ENCODE data around the gene ATG101. TPM values are rescaled to one million over a fixed set of nuclear protein-coding genes. Genes with fewer than 3 reads are reported as not detected.

The ATG101 gene
- total and polyA plus RNA-seq, 2 donors (not counting 1 experiment from before 2014, with no cell fraction given): 19.4 to 50.3 TPM

GRCh38 chr12:52032446-52032803 lies 37.4 kb upstream of the ATG101 start:
- ATAC-seq (ENCODE audit: low read depth): peak; percentile 4
- Histone ChIP-seq H4K20me1 (ENCODE audit: control insufficient read depth, insufficient read depth, low read length, poor library complexity, severe bottlenecking) (no peaks in the 10 kb centered on the region), H3K9me3 (ENCODE audit: control extremely low read depth in 1 of 3, control insufficient read depth in 2 of 3, insufficient read depth in 1 of 3, low read length in 2 of 3) (no peaks in the 10 kb centered on the region), H2AFZ (ENCODE audit: insufficient read depth, low read depth, low read length, poor library complexity, severe bottlenecking) (no peak overlapping the region), H3K27me3 (replicated peaks in 1 of 4; ENCODE audit: control extremely low read depth in 1 of 4, control insufficient read depth in 3 of 4, insufficient read depth in 4 of 4, low read length in 3 of 4) (peaks cover 0 to 2% (median 0%) of the 10 kb centered on the region in 4 experiments), H3K9ac (ENCODE audit: low read length) (peak overlapping the region; percentile 56), H3K4me3 (ENCODE audit: control extremely low read depth in 1 of 5, extremely low read depth in 1 of 5, insufficient read depth in 1 of 5, low read depth in 2 of 5, low read length in 4 of 5) (peak overlapping the region in 4 of 5 experiments; percentile 20 to 61 (median 38)), H3K79me2 (ENCODE audit: control insufficient read depth, insufficient read depth, low read length) (no peaks in the 10 kb centered on the region), H3K4me1 (ENCODE audit: control insufficient read depth in 2 of 2, insufficient read depth in 2 of 2, low read length in 2 of 2) (peaks cover 32 to 48% of the 10 kb centered on the region in 2 donors), H3K27ac (ENCODE audit: low read length in 2 of 2) (peak overlapping the region; percentile 87 to 93), H3K4me2 (replicated peaks; ENCODE audit: low read depth, low read length, poor library complexity, severe bottlenecking) (peak overlapping the region; percentile 87), H3K36me3 (replicated peaks in 1 of 2; ENCODE audit: control extremely low read depth in 1 of 2, control insufficient read depth in 1 of 2, extremely low read depth in 1 of 2, insufficient read depth in 2 of 2, low read length in 1 of 2) (no peaks in the 10 kb centered on the region)
- Mint-ChIP-seq H3K27ac (peak overlapping the region; percentile 94), H3K9me3 (ENCODE audit: insufficient read depth) (no peaks in the 10 kb centered on the region), H3K4me1 (peaks cover 46% of the 10 kb centered on the region), H3K27me3 (no peaks in the 10 kb centered on the region), H3K4me3 (peak overlapping the region; percentile 88)
- ChIA-PET CTCF (interaction anchor here (0.7 to 32.6 kb wide), 12 partner anchors 8 to 212 kb away, joined by 3 to 1315 read pairs (median 12); partner anchors contain the start of genes ATG101, NR4A1, SMIM41 and TAMALIN), POLR2A (interaction anchor here (0.6 to 2.4 kb wide), 12 partner anchors 9 to 608 kb away, joined by 3 to 15 read pairs (median 5); partner anchors contain the start of genes ATG101, NR4A1 and TAMALIN)
- DNase-seq: no peak
- TF ChIP-seq EZH2 (IDR thresholded peaks at IDR 0.05; ENCODE audit: borderline replicate concordance, insufficient read depth, low read depth, low read length, poor library complexity, severe bottlenecking) (no peak), CTCF (IDR thresholded peaks at IDR 0.05) (no peak)
- intact Hi-C loops (cut with micrococcal nuclease): loop anchor here (2.0 to 5.0 kb wide), 4 partner anchors 36 to 86 kb away; partner anchors contain the start of genes ACVR1B and ATG101
- WGBS (ENCODE audit: insufficient coverage): 17% methylated on average over 2 of the region's 5 CpGs

GRCh38 chr12:52032804-52033445 lies 36.9 kb upstream of the ATG101 start:
- POLR2A ChIA-PET: interaction anchor here (0.5 to 2.4 kb wide), 13 partner anchors 9 to 607 kb away, joined by 3 to 15 read pairs (median 5); partner anchors contain the start of genes ATG101, NR4A1 and TAMALIN
- H3K4me1 Mint-ChIP-seq: peaks cover 48% of the 10 kb centered on the region
- peak overlapping the region; percentile 94 for H3K27ac Mint-ChIP-seq
- CTCF ChIA-PET: interaction anchor here (0.7 to 32.6 kb wide), 12 partner anchors 8 to 213 kb away, joined by 3 to 1315 read pairs (median 12); partner anchors contain the start of genes ATG101, NR4A1, SMIM41 and TAMALIN
- Histone ChIP-seq H3K9me3 (ENCODE audit: control extremely low read depth in 1 of 3, control insufficient read depth in 2 of 3, insufficient read depth in 1 of 3, low read length in 2 of 3) (no peaks in the 10 kb centered on the region), H3K4me3 (ENCODE audit: control extremely low read depth in 1 of 5, extremely low read depth in 1 of 5, insufficient read depth in 1 of 5, low read depth in 2 of 5, low read length in 4 of 5) (peak overlapping the region; percentile 34 to 62 (median 57)), H3K79me2 (ENCODE audit: control insufficient read depth, insufficient read depth, low read length) (no peaks in the 10 kb centered on the region), H3K9ac (ENCODE audit: low read length) (peak overlapping the region; percentile 67), H3K27ac (ENCODE audit: low read length in 2 of 2) (peak overlapping the region; percentile 93 to 96), H3K27me3 (replicated peaks in 1 of 4; ENCODE audit: control extremely low read depth in 1 of 4, control insufficient read depth in 3 of 4, insufficient read depth in 4 of 4, low read length in 3 of 4) (peaks cover 0 to 2% (median 0%) of the 10 kb centered on the region in 4 experiments), H4K20me1 (ENCODE audit: control insufficient read depth, insufficient read depth, low read length, poor library complexity, severe bottlenecking) (no peaks in the 10 kb centered on the region), H3K36me3 (replicated peaks in 1 of 2; ENCODE audit: control extremely low read depth in 1 of 2, control insufficient read depth in 1 of 2, extremely low read depth in 1 of 2, insufficient read depth in 2 of 2, low read length in 1 of 2) (no peaks in the 10 kb centered on the region), H3K4me1 (ENCODE audit: control insufficient read depth in 2 of 2, insufficient read depth in 2 of 2, low read length in 2 of 2) (peaks cover 35 to 49% of the 10 kb centered on the region in 2 donors), H2AFZ (ENCODE audit: insufficient read depth, low read depth, low read length, poor library complexity, severe bottlenecking) (peak overlapping the region; percentile 47), H3K4me2 (replicated peaks; ENCODE audit: low read depth, low read length, poor library complexity, severe bottlenecking) (peak overlapping the region; percentile 87)
- peak overlapping the region; percentile 88 for H3K4me3 Mint-ChIP-seq
- WGBS (ENCODE audit: insufficient coverage): under 1% methylated on average over 48 of the region's 48 CpGs
- H3K27me3 Mint-ChIP-seq: no peaks in the 10 kb centered on the region
- no peaks in the 10 kb centered on the region for H3K9me3 Mint-ChIP-seq (ENCODE audit: insufficient read depth)
- intact Hi-C loops (cut with micrococcal nuclease): loop anchor here (1.0 to 5.0 kb wide), 6 partner anchors 8 to 86 kb away; partner anchors contain the start of genes ACVR1B, ATG101 and NR4A1
- TF ChIP-seq EZH2 (IDR thresholded peaks at IDR 0.05; ENCODE audit: borderline replicate concordance, insufficient read depth, low read depth, low read length, poor library complexity, severe bottlenecking) (no peak), CTCF (IDR thresholded peaks at IDR 0.05) (no peak)
- DNase-seq: peak; percentile 95
- peak; percentile 79 for ATAC-seq (ENCODE audit: low read depth)
